Erythroblast (primary cell): ENCODE results near the gene TBX15.

ENCODE experiments used
- GATA1 ChIP-seq: IDR thresholded peaks from 2 replicates; pipeline ENCODE4 v1.6.1; 2011; ENCODE audit warnings: low read depth, mild to moderate bottlenecking, control low read depth, low read length, moderate library complexity
- POLR2A ChIP-seq: IDR thresholded peaks from 2 replicates; pipeline ENCODE4 v1.6.1; 2011; ENCODE audit warnings: mild to moderate bottlenecking, low read length

- TF ChIP-seq POLR2A (no peak), GATA1 (no peak)
Observed at GRCh38 chr1:118947790-118948189, 40.4 kb downstream of the TBX15 start.
